Smooth muscle cell (in vitro differentiated cells): ENCODE results near the gene ADAP1. TPM values are rescaled to one million over a fixed set of nuclear protein-coding genes. Genes with fewer than 3 reads are reported as not detected.

Experiments
- DNase-seq: peaks from one replicate; lab custom pipeline; 2025; ENCODE audit not compliant: unreplicated experiment; lab: John Stamatoyannopoulos, UW
- H2AFZ ChIP-seq: fragments of 200-600 bp; sonication (generic); 2 replicates; pipeline ENCODE4 v1.6.0; 2016; ENCODE audit warnings: antibody characterized with exemption, low read depth, mild to moderate bottlenecking
- H3F3A ChIP-seq: fragments of 200-600 bp; sonication (generic); 2 replicates; pipeline ENCODE4 v1.6.0; 2017; ENCODE audit warnings: antibody characterized with exemption, low read depth
- H3K27ac ChIP-seq: fragments of 200-600 bp; sonication (generic); 2 replicates; pipeline ENCODE4 v1.5.1; 2016; ENCODE audit warnings: low read depth, mild to moderate bottlenecking
- H3K27me3 ChIP-seq: fragments of 200-600 bp; sonication (generic); 2 replicates; pipeline ENCODE4 v1.6.1; 2016; ENCODE audit warnings: low read depth, mild to moderate bottlenecking
- H3K36me3 ChIP-seq: fragments of 200-600 bp; sonication (generic); 2 replicates; pipeline ENCODE4 v1.5.1; 2016; ENCODE audit warnings: low read depth
- H3K4me1 ChIP-seq: fragments of 200-600 bp; sonication (generic); 2 replicates; pipeline ENCODE4 v1.5.1; 2016; ENCODE audit warnings: low read depth
- H3K4me2 ChIP-seq: fragments of 200-600 bp; sonication (generic); 2 replicates; pipeline ENCODE4 v1.6.0; 2016; ENCODE audit warnings: mild to moderate bottlenecking
- H3K4me3 ChIP-seq: fragments of 200-600 bp; sonication (generic); 2 replicates; pipeline ENCODE4 v1.5.1; 2016; ENCODE audit warnings: mild to moderate bottlenecking
- H3K79me2 ChIP-seq: fragments of 200-600 bp; sonication (generic); 2 replicates; pipeline ENCODE4 v1.6.0; 2016; ENCODE audit warnings: low read depth, mild to moderate bottlenecking
- H3K9ac ChIP-seq: fragments of 200-600 bp; sonication (generic); 2 replicates; pipeline ENCODE4 v1.6.0; 2016; ENCODE audit warnings: low read depth
- H3K9me3 ChIP-seq: fragments of 200-600 bp; sonication (generic); replicated peaks from 2 replicates; pipeline ENCODE4 v1.5.1; 2016; ENCODE audit warnings: low read depth
- H4K20me1 ChIP-seq: fragments of 200-600 bp; sonication (generic); 2 replicates; pipeline ENCODE4 v1.6.0; 2016; ENCODE audit warnings: low read depth
- CTCF ChIP-seq: fragments of 200-600 bp; sonication (generic); IDR thresholded peaks from 2 replicates; pipeline ENCODE4 v1.5.1; 2017; ENCODE audit warnings: borderline replicate concordance, mild to moderate bottlenecking, antibody characterized with exemption; ENCODE audit not compliant: insufficient read depth, poor library complexity, severe bottlenecking
- WGBS: methylation state at CpG from one replicate; pipeline ENCODE4 v1.1.7; 2016; ENCODE audit warnings: low lambda C conversion rate; 5-methylcytosine and 5-hydroxymethylcytosine counted together
- polyA plus RNA-seq: library from polyadenylated mRNA; unstranded; fragments of >200 nt; fragmentation: Nextera tagmentation; extraction: Ambion mirVana; gene quantifications from 2 replicates; pipeline ENCODE4 v1.2.1, GENCODE V29; 2016
- total RNA-seq: library from RNA; depleted of rRNA; stranded (reverse); fragments of >200 nt; gene quantifications from 2 replicates; pipeline ENCODE4 v1.2.3, GENCODE V29; 2014

Gene ADAP1
- total and polyA plus RNA-seq, 2 experiments from 2014 or later: 1.3 to 2.0 TPM

- TF ChIP-seq CTCF: no peak
- H3K4me1 ChIP-seq: no peaks in the 10 kb centered on the region
- no peak overlapping the region for H3K4me2 ChIP-seq
- no peak for DNase-seq
- no peak overlapping the region for H2AFZ ChIP-seq
- H3K9me3 ChIP-seq: no peaks in the 10 kb centered on the region
- no peaks in the 10 kb centered on the region for H3K36me3 ChIP-seq
- H3K27me3 ChIP-seq: no peaks in the 10 kb centered on the region
- H3K27ac ChIP-seq: no peak overlapping the region
- H3K4me3 ChIP-seq: no peak overlapping the region
- no peaks in the 10 kb centered on the region for H3K79me2 ChIP-seq
- no peaks in the 10 kb centered on the region for H3F3A ChIP-seq
- H4K20me1 ChIP-seq: peaks cover 7% of the 10 kb centered on the region
- 95% methylated on average over 33 of the region's 38 CpGs for WGBS
- H3K9ac ChIP-seq: no peak overlapping the region
Observed at GRCh38 chr7:996079-996872, 41.8 kb upstream of the ADAP1 start.

GRCh38 chr7:995571-995970, 41.1 kb upstream of the ADAP1 start:
- no peak overlapping the region for H3K27ac ChIP-seq
- WGBS: 95% methylated on average over 14 of the region's 14 CpGs
- no peak for TF ChIP-seq CTCF
- no peak overlapping the region for H3K9ac ChIP-seq
- H3K4me1 ChIP-seq: no peaks in the 10 kb centered on the region
- H3K36me3 ChIP-seq: no peaks in the 10 kb centered on the region
- H3K79me2 ChIP-seq: no peaks in the 10 kb centered on the region
- no peak overlapping the region for H2AFZ ChIP-seq
- peaks cover 6% of the 10 kb centered on the region for H4K20me1 ChIP-seq
- no peaks in the 10 kb centered on the region for H3K9me3 ChIP-seq
- no peaks in the 10 kb centered on the region for H3K27me3 ChIP-seq
- no peak overlapping the region for H3K4me2 ChIP-seq
- no peak overlapping the region for H3K4me3 ChIP-seq
- no peaks in the 10 kb centered on the region for H3F3A ChIP-seq
- DNase-seq: no peak

- H4K20me1 ChIP-seq: peaks cover 4% of the 10 kb centered on the region
- H2AFZ ChIP-seq: no peak overlapping the region
- no peaks in the 10 kb centered on the region for H3K27me3 ChIP-seq
- WGBS: 88% methylated on average over 28 of the region's 28 CpGs
- no peaks in the 10 kb centered on the region for H3F3A ChIP-seq
- DNase-seq: no peak
- no peaks in the 10 kb centered on the region for H3K79me2 ChIP-seq
- no peak overlapping the region for H3K9ac ChIP-seq
- H3K4me2 ChIP-seq: no peak overlapping the region
- no peaks in the 10 kb centered on the region for H3K4me1 ChIP-seq
- no peaks in the 10 kb centered on the region for H3K36me3 ChIP-seq
- H3K9me3 ChIP-seq: no peaks in the 10 kb centered on the region
- no peak for TF ChIP-seq CTCF
- no peak overlapping the region for H3K4me3 ChIP-seq
- H3K27ac ChIP-seq: no peak overlapping the region
Observed at GRCh38 chr7:994592-995308, 40.3 kb upstream of the ADAP1 start.
